ENCODE measurements around the gene MRPS12.

Gene MRPS12

GRCh38 chr19:38929929-38930775 lies 592 bp upstream of the MRPS12 start, which contains the start of gene SARS2 (continued):
- TF ChIP-seq MEIS1 (CRISPR knock-in tag; IDR thresholded peaks at IDR 0.05; ENCODE audit: borderline replicate concordance) (no peak), ZXDB (tag by site-specific recombination; IDR thresholded peaks at IDR 0.05) (peak; percentile 92), ZNF670 (tag by site-specific recombination; IDR thresholded peaks at IDR 0.05; ENCODE audit: low read depth) (no peak), ZNF155 (tag by site-specific recombination; IDR thresholded peaks at IDR 0.05) (no peak), KLF10 (tag by site-specific recombination; IDR thresholded peaks at IDR 0.05) (no peak; the same call in 1 of the 2 replicates), ZNF146 (tag by site-specific recombination; IDR thresholded peaks at IDR 0.05) (no peak; the same call in 1 of the 2 replicates), SP2 (tag by site-specific recombination; IDR thresholded peaks at IDR 0.05) (no peak), ZNF211 (tag by site-specific recombination; IDR thresholded peaks at IDR 0.05; ENCODE audit: low read depth) (no peak), ZNF473 (tag by site-specific recombination; IDR thresholded peaks at IDR 0.05) (no peak), ZNF639 (tag by site-specific recombination; IDR thresholded peaks at IDR 0.05) (peak; percentile 92), ZNF785 (tag by site-specific recombination; IDR thresholded peaks at IDR 0.05) (no peak; the same call in none of the 2 replicates), ZNF621 (tag by site-specific recombination; IDR thresholded peaks at IDR 0.05) (no peak), ZFP3 (tag by site-specific recombination; IDR thresholded peaks at IDR 0.05; ENCODE audit: low read depth) (no peak), ZIC2 (tag by site-specific recombination; IDR thresholded peaks at IDR 0.05) (no peak), TRIM28 (IDR thresholded peaks at IDR 0.05; ENCODE audit: borderline replicate concordance, low read length) (no peak; the same call in 1 of the 2 replicates), ZNF449 (tag by site-specific recombination; IDR thresholded peaks at IDR 0.05) (peak; percentile 64; the same call in 1 of the 2 replicates), ZNF623 (tag by site-specific recombination; IDR thresholded peaks at IDR 0.05) (0 out of 2 replicates have a peak, but pooled peaks have one; percentile 15), GLI4 (tag by site-specific recombination; IDR thresholded peaks at IDR 0.05) (no peak), ZNF394 (tag by site-specific recombination; IDR thresholded peaks at IDR 0.05; ENCODE audit: borderline replicate concordance) (peak; percentile 58; the same call in 1 of the 2 replicates), HOXD13 (CRISPR knock-in tag; IDR thresholded peaks at IDR 0.05; ENCODE audit: borderline replicate concordance) (no peak), SCRT1 (tag by site-specific recombination; IDR thresholded peaks at IDR 0.05; ENCODE audit: borderline replicate concordance) (peak; percentile 34; the same call in 1 of the 2 replicates), PRDM2 (tag by site-specific recombination; IDR thresholded peaks at IDR 0.05; ENCODE audit: borderline replicate concordance) (no peak), ZBTB44 (tag by site-specific recombination; IDR thresholded peaks at IDR 0.05) (no peak; the same call in 1 of the 2 replicates), ZNF571 (tag by site-specific recombination; IDR thresholded peaks at IDR 0.05) (no peak), KLF1 (tag by site-specific recombination; IDR thresholded peaks at IDR 0.05) (peak; percentile 50; the same call in 1 of the 2 replicates), ZNF660 (tag by site-specific recombination; IDR thresholded peaks at IDR 0.05) (no peak; the same call in 1 of the 2 replicates), ZNF624 (tag by site-specific recombination; IDR thresholded peaks at IDR 0.05) (no peak), ZSCAN18 (tag by site-specific recombination; IDR thresholded peaks at IDR 0.05) (no peak)

All from HEK293 (cell line).